ENCODE measurements around the gene PLLP.

- TF ChIP-seq CTCF (IDR thresholded peaks at IDR 0.05 in 8 of 11, conservative IDR thresholded peaks at IDR 0.05 in 3 of 11): no peak
- no peak for TF ChIP-seq POLR2A (IDR thresholded peaks at IDR 0.05)
Observed at GRCh38 chr16:57261806-57262205, 22.7 kb downstream of the PLLP start.

All from spleen (tissue), 7 donors.